ENCODE measurements around the gene PTPN4. TPM values are rescaled to one million over a fixed set of nuclear protein-coding genes. Genes with fewer than 3 reads are reported as not detected.

Gene PTPN4, protein sequence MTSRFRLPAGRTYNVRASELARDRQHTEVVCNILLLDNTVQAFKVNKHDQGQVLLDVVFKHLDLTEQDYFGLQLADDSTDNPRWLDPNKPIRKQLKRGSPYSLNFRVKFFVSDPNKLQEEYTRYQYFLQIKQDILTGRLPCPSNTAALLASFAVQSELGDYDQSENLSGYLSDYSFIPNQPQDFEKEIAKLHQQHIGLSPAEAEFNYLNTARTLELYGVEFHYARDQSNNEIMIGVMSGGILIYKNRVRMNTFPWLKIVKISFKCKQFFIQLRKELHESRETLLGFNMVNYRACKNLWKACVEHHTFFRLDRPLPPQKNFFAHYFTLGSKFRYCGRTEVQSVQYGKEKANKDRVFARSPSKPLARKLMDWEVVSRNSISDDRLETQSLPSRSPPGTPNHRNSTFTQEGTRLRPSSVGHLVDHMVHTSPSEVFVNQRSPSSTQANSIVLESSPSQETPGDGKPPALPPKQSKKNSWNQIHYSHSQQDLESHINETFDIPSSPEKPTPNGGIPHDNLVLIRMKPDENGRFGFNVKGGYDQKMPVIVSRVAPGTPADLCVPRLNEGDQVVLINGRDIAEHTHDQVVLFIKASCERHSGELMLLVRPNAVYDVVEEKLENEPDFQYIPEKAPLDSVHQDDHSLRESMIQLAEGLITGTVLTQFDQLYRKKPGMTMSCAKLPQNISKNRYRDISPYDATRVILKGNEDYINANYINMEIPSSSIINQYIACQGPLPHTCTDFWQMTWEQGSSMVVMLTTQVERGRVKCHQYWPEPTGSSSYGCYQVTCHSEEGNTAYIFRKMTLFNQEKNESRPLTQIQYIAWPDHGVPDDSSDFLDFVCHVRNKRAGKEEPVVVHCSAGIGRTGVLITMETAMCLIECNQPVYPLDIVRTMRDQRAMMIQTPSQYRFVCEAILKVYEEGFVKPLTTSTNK
- 17.2 and 29.6 TPM in 2 replicates for total RNA-seq

GRCh38 chr2:119759451-119760236 is at the start of gene PTPN4:
TSS of gene PTPN4 (plus strand) at chr2:119759922. CDS start at chr2:119809854, 49,932 bp downstream.

GRCh38 chr2:120012771-120013596 is 253.3 kb downstream of the PTPN4 start, which contains the start of gene EPB41L5:
TSS of gene EPB41L5 (plus strand) at chr2:120013077. CDS start at chr2:120019085, 6,008 bp downstream.

Other genes with a start within 250 kb of the PTPN4 start
- gene SCTR, start 235.4 kb upstream of the PTPN4 start, total RNA-seq, result not detected in 2 replicates
- 0.16 TPM in 1 of 2 replicates, not detected in the other for gene CFAP221, start 215.5 kb upstream of the PTPN4 start, total RNA-seq
- 5.6 and 15.6 TPM in 2 replicates for gene TMEM177, start 80.7 kb upstream of the PTPN4 start, total RNA-seq

All from cardiac atrium fibroblast (primary cell).